CD4-positive, alpha-beta T cell treated with Interleukin-12 subunit alpha and Interleukin-12 subunit beta, for 1 hour (primary cell): Measurements from ENCODE around the gene TOP3B.

ENCODE experiments used
- DNase-seq: peaks from one replicate; pipeline ENCODE4 v3.0.0-alpha.2; 2020

The TOP3B gene

GRCh38 chr22:22010358-22010757 is 27.8 kb upstream of the TOP3B start:
- DNase-seq = no peak

DNA sequence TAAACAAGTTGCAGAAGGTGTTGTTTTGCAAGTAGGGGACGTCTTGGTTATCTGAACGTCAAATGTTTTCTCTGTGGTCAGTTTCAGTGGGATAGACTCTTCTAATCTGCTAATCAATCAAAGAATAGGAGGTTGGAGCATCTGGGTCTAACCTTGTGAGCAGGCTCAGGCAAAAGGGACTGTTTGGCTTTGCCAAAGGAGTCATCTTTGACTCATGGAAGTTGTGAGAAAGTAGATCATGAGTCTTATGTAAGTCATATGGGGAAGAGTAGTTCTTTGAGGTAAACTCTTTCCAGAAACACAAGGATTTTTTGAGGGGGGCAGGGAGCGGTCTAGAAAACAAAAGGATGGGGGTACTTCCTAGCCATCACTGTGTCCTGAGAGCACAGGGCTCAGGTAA is 27.1 kb upstream of the TOP3B start:
- no peak for DNase-seq

- no peak for DNase-seq
Measured at GRCh38 chr22:22006596-22006990, 24.0 kb upstream of the TOP3B start.

DNA sequence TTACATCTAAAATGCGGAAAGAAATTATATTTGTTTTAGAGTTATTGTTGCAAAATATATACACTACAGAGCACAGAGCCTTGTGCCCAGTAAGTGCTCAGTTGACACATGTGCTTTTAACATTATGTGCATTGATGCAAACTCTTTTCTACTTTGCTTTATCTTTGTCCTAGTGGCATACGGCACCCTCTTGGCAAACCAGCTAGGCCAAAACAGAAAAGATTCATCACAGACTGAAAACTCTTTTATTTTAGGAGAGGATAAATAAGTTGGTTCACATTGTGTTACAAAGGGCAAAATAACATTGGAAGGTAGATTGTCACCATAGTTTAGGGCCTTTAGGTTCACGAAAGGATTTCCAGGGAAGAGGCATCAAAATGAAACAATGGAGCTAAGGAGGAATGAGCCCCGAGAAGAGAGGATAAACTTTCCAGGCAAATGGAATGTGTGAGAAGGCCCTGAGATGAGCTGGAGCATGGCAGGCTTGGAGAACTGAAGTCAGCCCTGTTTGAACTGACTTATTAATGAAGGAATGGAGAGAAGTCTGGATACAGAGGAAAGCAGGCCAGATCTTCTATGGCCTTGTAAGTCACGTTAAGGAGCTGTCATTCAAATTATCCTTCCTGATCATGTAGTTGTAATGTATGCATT is 23.5 kb upstream of the TOP3B start:
- DNase-seq = no peak

- no peak for DNase-seq
Measured at GRCh38 chr22:22003233-22003632, 20.6 kb upstream of the TOP3B start.

GRCh38 chr22:22002526-22003055 is 20.0 kb upstream of the TOP3B start:
- DNase-seq = no peak

GRCh38 chr22:22001664-22002525 is 19.3 kb upstream of the TOP3B start:
- no peak for DNase-seq

DNA sequence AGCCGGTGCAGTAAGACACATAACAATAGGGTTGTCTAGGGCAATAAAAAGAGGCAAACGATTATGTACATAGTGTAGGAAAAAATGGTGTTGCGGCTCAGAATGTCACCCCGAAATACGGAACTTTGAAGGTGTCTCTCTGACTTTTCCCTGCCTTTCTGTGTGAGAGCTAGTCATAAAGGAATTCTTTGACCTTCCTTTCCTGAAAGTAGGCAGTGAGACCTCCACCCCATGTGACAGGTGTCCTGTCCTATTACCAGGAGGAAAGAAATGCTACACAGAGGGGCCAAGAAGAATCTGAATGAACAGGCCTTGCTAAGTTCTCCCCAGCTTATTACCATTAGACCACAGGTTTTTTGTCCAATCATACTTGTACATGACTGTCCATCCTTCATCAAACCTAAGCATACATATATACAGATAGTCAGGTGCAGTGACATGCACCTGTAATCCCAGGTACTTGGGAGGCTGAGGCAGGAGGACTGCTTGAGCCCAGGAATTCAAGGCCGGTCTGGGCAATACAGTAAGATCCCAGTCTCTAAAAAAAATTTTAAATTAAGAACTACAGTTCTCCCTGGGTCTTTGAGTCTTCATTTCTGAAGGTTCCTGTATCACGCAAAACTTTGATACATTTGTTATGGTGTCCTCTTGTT is 16.1 kb upstream of the TOP3B start:
- DNase-seq = no peak

DNA sequence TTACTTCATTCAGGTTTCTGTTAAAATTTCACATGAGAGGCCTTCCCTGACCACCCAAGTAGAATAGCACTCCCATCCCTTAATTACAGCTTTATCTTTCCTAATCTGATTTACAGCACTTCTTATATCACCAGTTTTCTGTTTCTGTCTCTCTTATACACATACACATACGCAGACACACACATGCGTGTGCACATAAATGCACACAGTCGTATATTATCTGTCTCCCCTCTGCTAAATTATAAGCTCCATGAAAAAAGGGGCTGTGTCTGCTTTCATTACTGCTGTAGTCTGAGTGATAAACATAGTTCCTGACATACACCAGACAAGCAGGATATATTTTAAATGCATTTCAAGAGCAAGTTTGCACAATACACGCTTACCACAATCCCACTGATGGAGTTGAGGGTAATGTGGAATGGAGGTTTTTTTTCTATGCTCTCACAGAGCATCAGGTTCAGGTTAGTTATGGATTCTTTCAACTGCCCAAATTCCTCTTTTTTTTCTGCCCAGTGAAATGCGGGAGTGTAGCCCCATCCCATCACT is 13.7 kb upstream of the TOP3B start:
- DNase-seq = no peak

DNA sequence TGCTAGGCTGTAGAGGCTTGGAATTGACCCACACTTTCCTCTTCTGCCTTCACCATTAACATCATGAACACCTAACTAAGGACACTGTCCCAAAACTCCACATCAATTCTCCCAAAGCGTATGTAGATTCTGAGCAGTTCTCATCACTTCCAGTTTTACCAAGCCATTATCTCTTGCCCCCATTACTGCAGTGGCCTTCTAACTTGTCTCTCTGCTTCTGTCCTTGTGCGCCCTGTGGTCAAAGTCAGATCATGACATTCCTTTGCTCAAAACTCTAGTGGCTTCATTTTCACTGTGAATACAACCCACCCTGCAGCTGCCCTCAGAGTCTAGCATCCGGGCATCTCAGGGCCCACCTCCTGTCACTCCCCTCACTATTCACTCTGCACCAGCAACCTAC is 13.1 kb upstream of the TOP3B start:
- no peak for DNase-seq

- no peak for DNase-seq
Measured at GRCh38 chr22:21994881-21995444, 12.4 kb upstream of the TOP3B start.

- no peak for DNase-seq
Measured at GRCh38 chr22:21992593-21993237, 10.1 kb upstream of the TOP3B start.

DNA sequence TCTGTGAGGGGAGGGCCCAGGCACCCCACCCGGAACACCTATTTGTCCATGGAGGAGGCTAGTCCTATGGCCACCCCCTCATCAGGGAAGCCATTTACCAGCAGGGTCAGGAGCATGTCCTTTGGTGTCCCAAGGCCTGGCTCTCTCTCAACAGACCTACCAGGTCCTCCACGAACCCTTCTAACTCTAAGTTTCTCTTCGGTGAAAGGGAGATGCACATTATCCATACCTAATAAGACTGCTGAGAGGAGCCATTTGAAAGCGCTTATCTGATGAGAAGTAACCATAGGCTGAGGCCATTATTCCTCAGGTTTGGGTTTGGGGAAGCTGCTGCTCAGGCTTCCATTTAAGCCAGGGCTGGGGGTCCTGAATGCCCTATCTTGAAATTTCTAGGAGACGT is 9.2 kb upstream of the TOP3B start:
- no peak for DNase-seq

DNA sequence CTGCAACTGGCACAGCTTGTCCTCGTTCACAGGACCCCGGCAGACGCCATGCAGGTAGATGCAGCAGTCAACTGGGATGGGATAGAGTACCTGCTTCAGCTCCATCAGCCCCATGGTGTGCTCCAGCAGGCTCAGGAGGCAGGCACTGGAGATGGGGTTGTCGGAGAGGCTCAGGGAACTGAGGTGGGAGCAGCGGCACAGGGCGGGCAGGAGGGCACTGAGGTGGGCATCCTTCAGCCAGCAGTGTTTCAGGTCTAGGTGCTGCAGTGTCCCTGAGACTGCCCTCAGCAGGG is 8.7 kb upstream of the TOP3B start:
- DNase-seq = no peak

DNA sequence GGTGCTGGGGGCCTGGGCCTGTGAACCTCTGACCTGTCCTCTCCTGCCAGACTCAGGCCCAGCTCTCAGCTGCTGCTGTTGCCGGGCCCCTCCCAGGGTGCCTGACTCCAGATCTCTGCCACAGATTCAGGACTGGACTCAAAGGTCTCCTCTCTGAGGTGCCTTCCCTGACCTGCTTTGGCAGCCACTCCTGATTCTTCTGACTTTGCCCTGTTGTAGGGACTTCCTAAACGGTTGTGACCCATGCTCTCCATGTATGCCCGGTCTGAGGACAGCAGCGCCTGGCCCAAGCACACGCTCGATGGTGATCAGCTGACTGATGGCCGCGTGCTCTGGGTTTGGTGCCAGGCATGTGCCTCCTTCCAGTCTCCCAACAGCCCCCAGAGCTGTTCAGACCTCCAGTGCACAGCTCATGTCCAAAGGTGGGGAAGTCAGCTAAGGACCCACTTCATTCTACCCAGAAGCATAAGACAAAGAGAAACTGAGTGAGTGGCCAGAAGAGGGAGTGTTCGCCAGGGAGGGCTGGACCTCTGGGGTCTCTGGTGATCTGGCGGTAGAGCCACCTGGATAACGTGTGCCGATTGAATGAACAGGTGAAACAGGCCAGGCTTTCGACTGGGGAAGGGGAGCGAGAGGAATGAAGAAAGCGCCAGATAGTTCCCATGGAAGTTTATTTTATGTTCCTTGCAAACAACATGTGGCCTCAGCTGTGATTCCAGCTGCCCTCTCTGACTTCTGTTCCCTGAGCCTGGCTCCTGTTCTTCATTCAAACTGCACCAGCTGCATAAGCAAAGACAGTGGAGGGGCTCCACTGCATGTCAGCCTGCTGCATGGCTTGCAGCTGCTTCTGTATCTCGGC is 8.1 kb upstream of the TOP3B start:
- no peak for DNase-seq

GRCh38 chr22:21989049-21989448 is 6.5 kb upstream of the TOP3B start:
- no peak for DNase-seq

- DNase-seq = no peak
Measured at GRCh38 chr22:21985214-21985613, 2.6 kb upstream of the TOP3B start.

- no peak for DNase-seq
Measured at GRCh38 chr22:21984793-21985192, 2.2 kb upstream of the TOP3B start.

GRCh38 chr22:21981874-21982273 is 713 bp downstream of the TOP3B start:
- DNase-seq = no peak

DNA sequence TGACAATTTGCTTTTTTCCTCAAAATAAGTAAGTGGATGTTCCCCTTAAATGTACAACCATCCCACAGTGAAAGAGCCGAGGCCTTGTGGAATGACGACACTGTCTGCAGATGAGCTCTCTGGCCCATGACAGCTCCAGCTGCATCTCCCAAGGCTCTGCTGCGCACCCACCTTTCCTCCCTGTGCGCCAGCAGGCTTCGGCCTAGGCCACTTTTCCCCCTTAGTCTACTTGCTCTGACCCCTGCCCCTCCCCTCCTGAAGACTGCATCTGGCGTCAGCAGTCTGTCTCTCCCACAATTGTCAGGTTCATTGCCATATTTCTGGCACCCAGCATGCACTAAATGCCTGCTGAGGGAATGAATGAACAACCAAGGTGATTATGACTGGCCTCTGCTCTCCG is 2.0 kb downstream of the TOP3B start:
- no peak for DNase-seq

- no peak for DNase-seq
Measured at GRCh38 chr22:21978564-21979386, 3.8 kb downstream of the TOP3B start.
